Measurements from ENCODE around the gene NDST3.

DNA sequence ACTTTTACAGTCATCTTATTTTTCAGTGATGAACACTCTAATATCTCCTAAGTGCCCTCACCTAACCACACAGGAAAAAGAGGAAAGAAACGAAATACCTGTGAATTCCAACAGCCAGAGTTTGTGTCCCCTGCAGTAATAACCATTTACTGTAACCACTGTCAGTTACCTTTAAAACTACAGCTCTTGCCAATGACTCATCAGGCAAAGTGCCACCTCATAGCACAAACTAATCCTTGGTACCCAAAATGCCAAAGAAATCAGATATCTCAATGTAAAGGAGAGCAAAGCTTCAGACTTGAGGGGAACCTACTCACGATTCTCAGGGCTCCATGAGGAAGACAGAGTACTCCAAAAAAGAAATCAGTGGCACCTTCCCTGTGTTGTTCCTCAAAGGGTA lies 146.5 kb downstream of the NDST3 start:
- TF ChIP-seq, protein P1, sequence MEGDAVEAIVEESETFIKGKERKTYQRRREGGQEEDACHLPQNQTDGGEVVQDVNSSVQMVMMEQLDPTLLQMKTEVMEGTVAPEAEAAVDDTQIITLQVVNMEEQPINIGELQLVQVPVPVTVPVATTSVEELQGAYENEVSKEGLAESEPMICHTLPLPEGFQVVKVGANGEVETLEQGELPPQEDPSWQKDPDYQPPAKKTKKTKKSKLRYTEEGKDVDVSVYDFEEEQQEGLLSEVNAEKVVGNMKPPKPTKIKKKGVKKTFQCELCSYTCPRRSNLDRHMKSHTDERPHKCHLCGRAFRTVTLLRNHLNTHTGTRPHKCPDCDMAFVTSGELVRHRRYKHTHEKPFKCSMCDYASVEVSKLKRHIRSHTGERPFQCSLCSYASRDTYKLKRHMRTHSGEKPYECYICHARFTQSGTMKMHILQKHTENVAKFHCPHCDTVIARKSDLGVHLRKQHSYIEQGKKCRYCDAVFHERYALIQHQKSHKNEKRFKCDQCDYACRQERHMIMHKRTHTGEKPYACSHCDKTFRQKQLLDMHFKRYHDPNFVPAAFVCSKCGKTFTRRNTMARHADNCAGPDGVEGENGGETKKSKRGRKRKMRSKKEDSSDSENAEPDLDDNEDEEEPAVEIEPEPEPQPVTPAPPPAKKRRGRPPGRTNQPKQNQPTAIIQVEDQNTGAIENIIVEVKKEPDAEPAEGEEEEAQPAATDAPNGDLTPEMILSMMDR (IDR thresholded peaks at IDR 0.05; ENCODE audit: low read depth, low read length): no peak
- TF ChIP-seq, protein P2, sequence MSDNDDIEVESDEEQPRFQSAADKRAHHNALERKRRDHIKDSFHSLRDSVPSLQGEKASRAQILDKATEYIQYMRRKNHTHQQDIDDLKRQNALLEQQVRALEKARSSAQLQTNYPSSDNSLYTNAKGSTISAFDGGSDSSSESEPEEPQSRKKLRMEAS (IDR thresholded peaks at IDR 0.05; ENCODE audit: low read depth, low read length): no peak
- no peak for TF ChIP-seq POLR2A (IDR thresholded peaks at IDR 0.05; ENCODE audit: extremely low read depth, insufficient read length)

Data from NB4 (cell line).